Transverse colon (tissue), 4 donors: ENCODE results near the gene CCDC15. TPM values are rescaled to one million over a fixed set of nuclear protein-coding genes. Genes with fewer than 3 reads are reported as not detected.
"Not testable (repeated sequence)": the region's sequence is repeated elsewhere in the genome, so short reads cannot be mapped to it uniquely, and the experiment has no call there.

Source experiments
- DNase-seq: peaks from one replicate; pipeline ENCODE4 v3.0.0-alpha.2; 2019
- H3K27ac ChIP-seq, 4 donors: fragments of 200-600 bp; sonication (generic); 2 replicates each; pipeline ENCODE4 v1.5.1; 2016 to 2018; ENCODE audit warnings: inconsistent platforms in 4 of 4
- H3K27me3 ChIP-seq: fragments of 200-600 bp; sonication (generic); 2 replicates; pipeline ENCODE4 v1.5.1; 2017; ENCODE audit warnings: inconsistent platforms
- H3K36me3 ChIP-seq, 4 donors: fragments of 200-600 bp; sonication (generic); 2 replicates each; pipeline ENCODE4 v1.5.1; 2017 to 2019; ENCODE audit warnings: inconsistent platforms in 4 of 4
- H3K4me1 ChIP-seq, 4 donors: fragments of 200-600 bp; sonication (generic); 2 replicates each; pipeline ENCODE4 v1.5.1; 2017 to 2020; ENCODE audit warnings: inconsistent platforms in 4 of 4
- H3K4me3 ChIP-seq, 4 donors: fragments of 200-600 bp; sonication (generic); 1 replicate in 1 of 4; 2 replicates in 3 of 4; pipeline versions ENCODE4 v1.5.1 to v1.6.1; 2017 to 2019; ENCODE audit warnings: inconsistent platforms in 4 of 4
- H3K9me3 ChIP-seq, 2 donors: fragments of 200-600 bp; sonication (generic); 2 replicates each; pipeline ENCODE4 v1.5.1; 2017 to 2019; ENCODE audit warnings: inconsistent platforms in 2 of 2
- CTCF ChIP-seq, 5 experiments: fragments of 200-600 bp in 3 of 5; fragments of 450-650 bp in 2 of 5; sonication (generic) in 3 of 5; IDR thresholded peaks; 1 replicate in 2 of 5; 2 replicates in 3 of 5; pipeline ENCODE4 v1.5.1; 2016 to 2017; ENCODE audit warnings: antibody characterized with exemption in 5 of 5, inconsistent platforms in 3 of 5, mild to moderate bottlenecking in 2 of 5, moderate library complexity in 1 of 5
- EP300 ChIP-seq: sonication (generic); formaldehyde crosslinking; IDR thresholded peaks from one replicate; pipeline ENCODE4 v1.6.1; 2017; ENCODE audit warnings: antibody characterized with exemption, low read depth
- POLR2A ChIP-seq: fragments of 450-650 bp; IDR thresholded peaks from one replicate; pipeline ENCODE4 v1.6.1; 2016; ENCODE audit warnings: antibody characterized with exemption, mild to moderate bottlenecking, moderate library complexity
- POLR2AphosphoS5 ChIP-seq, 3 donors: sonication (generic); formaldehyde crosslinking; IDR thresholded peaks; one replicate each; pipeline ENCODE4 v1.6.1; 2016; ENCODE audit warnings: antibody characterized with exemption in 3 of 3
- WGBS, 2 donors: methylation state at CpG; one replicate each; pipeline ENCODE4 v1.1.5; 2018; ENCODE audit warnings: low coverage in 1 of 2; 5-methylcytosine and 5-hydroxymethylcytosine counted together
- in situ Hi-C, 4 donors: fragments of 200-750 bp; cut with MboI; loops; one replicate each; pipeline versions ENCODE4 v1.15.0 to v1.15.1; 2017; ENCODE audit warnings: low sequenced_read_pairs in 3 of 4, low pct_ligation_motif_present in 1 of 4, low pct_unique_long_range_greater_than_20kb in 1 of 4
- intact Hi-C: fragments of 100-400 bp; cut with DNase I; formaldehyde crosslinking; loops from one replicate; pipeline ENCODE4 v1.15.1; 2023; ENCODE audit warnings: low total_unique reads
- total RNA-seq, 4 donors: library from RNA; depleted of rRNA; stranded (reverse); fragments of >200 nt; gene quantifications; one replicate each; pipeline ENCODE4 v1.1.0, GENCODE V29; 2016

CCDC15 gene
- total RNA-seq, 4 donors from 2014 or later, result 0.64 to 0.82 (median 0.75) TPM; not detected in 1

- WGBS, 2 donors, result 84 to 86% methylated on average over 4 to 20 of the region's 20 CpGs
- Histone ChIP-seq H3K27ac (no peak overlapping the region), H3K4me1 (no peaks in the 10 kb centered on the region), H3K36me3 (no peaks in the 10 kb centered on the region), H3K27me3 (no peaks in the 10 kb centered on the region), H3K9me3 (no peaks in the 10 kb centered on the region), H3K4me3 (no peak overlapping the region)
- DNase-seq, result no peak
- in situ Hi-C loops, result loop anchor here in 1 of 4 donors (10.0 kb wide), 1 partner anchor 56 kb away; no protein-coding TSS in a partner anchor
- intact Hi-C loops, result no loop called here
- TF ChIP-seq POLR2AphosphoS5 (IDR thresholded peaks at IDR 0.05), result no peak
- TF ChIP-seq EP300, result no peak
- TF ChIP-seq CTCF (IDR thresholded peaks at IDR 0.05), result no peak
- no peak for TF ChIP-seq POLR2A
Observed at GRCh38 chr11:125088576-125089455, 134.8 kb downstream of the CCDC15 start.

DNA sequence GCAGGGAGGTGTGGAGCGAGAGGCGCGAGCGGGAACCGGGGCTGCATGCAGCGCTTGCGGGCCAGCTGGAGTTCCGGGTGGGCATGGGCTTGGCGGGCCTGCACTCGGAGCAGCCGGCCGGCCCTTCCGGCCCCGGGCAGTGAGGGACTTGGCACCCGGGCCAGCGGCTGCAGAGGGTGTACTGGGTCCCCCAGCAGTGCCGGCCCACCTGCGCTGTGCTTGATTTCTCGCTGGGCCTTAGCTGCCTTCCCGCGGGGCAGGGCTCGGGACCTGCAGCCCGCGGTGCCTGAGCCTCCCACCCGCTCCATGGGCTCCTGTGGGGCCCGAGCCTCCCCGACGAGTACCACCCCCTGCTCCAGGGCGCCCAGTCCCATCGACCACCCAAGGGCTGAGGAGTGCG is 135.5 kb downstream of the CCDC15 start:
- H3K4me1 ChIP-seq, H3K4me3 ChIP-seq, H3K27ac ChIP-seq, H3K36me3 ChIP-seq, H3K9me3 ChIP-seq, intact Hi-C loops, H3K27me3 ChIP-seq, DNase-seq: not testable (repeated sequence)
- 94% methylated on average over 14 of the region's 31 CpGs; no CpG with 5 or more reads in 1 of the 2 donors for WGBS, 2 donors
- in situ Hi-C loops, result loop anchor here in 1 of 4 donors (10.0 kb wide), 1 partner anchor 55 kb away; no protein-coding TSS in a partner anchor

GRCh38 chr11:125090151-125090550 is 136.1 kb downstream of the CCDC15 start:
- in situ Hi-C loops, DNase-seq, H3K4me1 ChIP-seq, H3K27me3 ChIP-seq, H3K36me3 ChIP-seq, H3K9me3 ChIP-seq, H3K4me3 ChIP-seq, intact Hi-C loops, H3K27ac ChIP-seq: not testable (repeated sequence)
- 80% methylated on average over 10 of the region's 10 CpGs; no CpG with 5 or more reads in 1 of the 2 donors for WGBS, 2 donors

DNA sequence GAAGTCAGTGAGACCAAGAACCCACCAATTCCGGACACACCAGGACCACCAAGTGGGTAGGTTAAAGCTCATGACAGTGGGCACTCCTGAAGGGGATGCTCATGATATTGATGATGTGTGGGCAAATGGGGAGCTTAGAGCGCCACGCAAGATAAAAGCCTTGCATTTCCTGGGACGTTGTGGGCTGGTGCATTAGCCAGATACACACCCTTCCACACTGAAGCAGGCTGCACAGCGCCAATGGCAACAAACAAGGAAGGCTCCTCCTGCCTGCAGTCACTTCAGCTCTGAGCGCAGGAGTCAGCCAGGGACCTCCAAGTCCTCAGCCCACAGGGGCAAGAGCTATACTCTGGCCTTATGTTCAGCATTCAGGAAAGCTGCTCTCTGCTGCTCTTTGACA is 136.8 kb downstream of the CCDC15 start:
- 90% methylated on average over 6 of the region's 6 CpGs; no CpG with 5 or more reads in 1 of the 2 donors for WGBS, 2 donors
- Histone ChIP-seq H3K4me3 (no peak overlapping the region), H3K27ac (no peak overlapping the region), H3K9me3 (no peaks in the 10 kb centered on the region), H3K4me1 (no peaks in the 10 kb centered on the region), H3K36me3 (no peaks in the 10 kb centered on the region), H3K27me3 (no peaks in the 10 kb centered on the region)
- no peak for DNase-seq
- in situ Hi-C loops (no loop called here), intact Hi-C loops (no loop called here)
- TF ChIP-seq POLR2A (no peak), CTCF (IDR thresholded peaks at IDR 0.05) (no peak), POLR2AphosphoS5 (IDR thresholded peaks at IDR 0.05) (no peak), EP300 (no peak)

Other genes starting within 250 kb of the CCDC15 start
- 1 to 10 TPM in 1 of 4 donors, under 1 TPM in 1, not detected in 2; 0.96 to 1.5 TPM for gene NRGN, start 214.3 kb upstream of the CCDC15 start, total RNA-seq
- 100 to 1,000 TPM in 3 of 4 donors, 10 to 100 TPM in 1; 91.3 to 160 (median 108) TPM for gene VSIG2, start 201.9 kb upstream of the CCDC15 start, total RNA-seq
- 10 to 100 TPM in 1 of 4 donors, 1 to 10 TPM in 3; 5.8 to 10.1 (median 6.5) TPM for gene ESAM, start 191.9 kb upstream of the CCDC15 start, total RNA-seq
- 10 to 100 TPM in 2 of 4 donors, 1 to 10 TPM in 2; 8.1 to 40.0 (median 15.1) TPM for gene MSANTD2, start 153.8 kb upstream of the CCDC15 start, total RNA-seq
- gene ROBO3, start 88.8 kb upstream of the CCDC15 start, total RNA-seq, result 10 to 100 TPM in 2 of 4 donors, 1 to 10 TPM in 2; 5.6 to 38.6 (median 17.0) TPM
- gene ROBO4, start 56.3 kb upstream of the CCDC15 start, total RNA-seq, result 10 to 100 TPM in 1 of 4 donors, 1 to 10 TPM in 3; 4.8 to 31.8 (median 6.4) TPM
- gene HEPN1, start 35.0 kb upstream of the CCDC15 start, total RNA-seq, result not detected
- under 1 TPM in 2 of 4 donors, not detected in 2; 0.14 to 0.37 TPM for gene HEPACAM, start 18.2 kb upstream of the CCDC15 start, total RNA-seq
- 10 to 100 TPM in 1 of 4 donors, 1 to 10 TPM in 3; 2.4 to 20.6 (median 5.9) TPM for gene SLC37A2, start 109.1 kb downstream of the CCDC15 start, total RNA-seq
- gene TMEM218, start 157.4 kb downstream of the CCDC15 start, total RNA-seq, result 10 to 100 TPM in 2 of 4 donors, 1 to 10 TPM in 2; 2.6 to 18.2 (median 10.6) TPM
- gene PKNOX2, start 210.5 kb downstream of the CCDC15 start, total RNA-seq, result 1 to 10 TPM in 1 of 4 donors, under 1 TPM in 2, not detected in 1; 0.27 to 4.8 (median 0.75) TPM